Measurements from ENCODE around the gene OTOP3.

- TF ChIP-seq CTCF (IDR thresholded peaks at IDR 0.05; ENCODE audit: extremely low read depth in 1 of 2, insufficient read depth in 1 of 2, low read depth in 1 of 2, low read length in 2 of 2) (no peak), EZH2 (IDR thresholded peaks at IDR 0.05; ENCODE audit: borderline replicate concordance, low read depth, low read length, severe bottlenecking) (no peak)
Measured at GRCh38 chr17:74954115-74954514, 18.4 kb downstream of the OTOP3 start.

Data from endothelial cell of umbilical vein (primary cell).